ENCODE measurements around the gene UBXN10.
A peak's percentile ranks its signal among the peaks of the same experiment; 100 is the strongest.

Gene UBXN10

DNA sequence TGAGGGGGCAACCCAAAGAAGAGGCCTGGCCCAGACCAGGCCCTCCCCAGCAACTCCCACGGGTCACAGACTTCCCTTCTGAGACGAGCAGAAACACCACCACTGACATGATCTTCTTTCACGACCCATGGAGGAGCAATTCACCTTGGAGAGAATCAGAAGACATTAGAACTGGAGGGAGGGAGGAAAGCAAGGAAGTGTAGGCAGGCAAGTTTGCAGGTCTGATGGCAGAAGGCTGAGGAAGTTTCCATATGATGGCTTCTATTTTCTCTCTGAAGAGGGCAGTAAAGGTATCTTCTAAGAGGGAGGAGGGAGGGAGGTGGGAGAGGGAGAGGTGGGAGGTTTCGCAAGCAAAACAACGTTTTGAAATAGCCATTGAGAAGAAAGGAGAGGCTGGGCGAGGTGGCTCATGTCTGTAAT, 1.4 kb upstream of the UBXN10 start:
- DNase-seq, result no peak

DNA sequence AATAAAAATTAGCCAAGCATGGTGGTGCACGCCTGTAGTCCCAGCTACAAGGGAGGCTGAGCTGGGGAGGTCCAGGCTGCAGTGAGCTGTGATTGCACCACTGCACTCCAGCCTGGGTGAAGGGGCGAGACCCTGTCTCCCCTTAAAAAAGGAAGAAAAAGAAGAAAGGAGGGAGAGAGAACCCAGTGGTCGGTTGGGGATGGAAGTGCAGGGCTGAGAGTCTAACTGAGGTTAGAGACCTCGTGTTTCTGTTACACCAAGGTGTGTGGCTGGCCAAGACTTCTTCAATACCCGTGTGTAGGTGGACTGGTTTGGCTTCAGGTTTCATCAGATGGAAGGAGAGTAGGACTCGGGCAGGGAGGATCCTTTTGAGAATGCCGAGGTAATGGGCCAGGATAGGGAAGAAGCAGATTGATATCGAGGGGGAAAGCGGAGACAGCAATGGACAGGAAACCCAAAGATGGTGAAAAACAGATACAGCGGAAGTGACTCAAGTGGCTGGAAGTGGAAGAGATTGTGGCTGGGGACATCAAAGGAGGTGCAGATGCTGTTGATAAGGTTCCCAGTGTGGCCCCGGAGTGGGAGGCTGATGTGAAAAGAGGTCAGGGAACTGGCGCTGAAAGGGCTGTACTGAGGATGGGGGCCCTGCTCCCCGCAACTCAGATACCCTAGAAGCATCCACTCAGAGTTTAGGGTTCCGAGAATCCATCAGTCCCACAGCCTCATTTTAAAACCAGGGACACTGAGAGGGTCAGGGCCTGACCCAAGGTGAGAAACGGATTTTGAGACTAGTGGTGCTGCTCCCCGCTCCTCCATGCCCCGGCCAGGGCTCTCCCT, 681 bp upstream of the UBXN10 start:
- DNase-seq, result no peak

DNA sequence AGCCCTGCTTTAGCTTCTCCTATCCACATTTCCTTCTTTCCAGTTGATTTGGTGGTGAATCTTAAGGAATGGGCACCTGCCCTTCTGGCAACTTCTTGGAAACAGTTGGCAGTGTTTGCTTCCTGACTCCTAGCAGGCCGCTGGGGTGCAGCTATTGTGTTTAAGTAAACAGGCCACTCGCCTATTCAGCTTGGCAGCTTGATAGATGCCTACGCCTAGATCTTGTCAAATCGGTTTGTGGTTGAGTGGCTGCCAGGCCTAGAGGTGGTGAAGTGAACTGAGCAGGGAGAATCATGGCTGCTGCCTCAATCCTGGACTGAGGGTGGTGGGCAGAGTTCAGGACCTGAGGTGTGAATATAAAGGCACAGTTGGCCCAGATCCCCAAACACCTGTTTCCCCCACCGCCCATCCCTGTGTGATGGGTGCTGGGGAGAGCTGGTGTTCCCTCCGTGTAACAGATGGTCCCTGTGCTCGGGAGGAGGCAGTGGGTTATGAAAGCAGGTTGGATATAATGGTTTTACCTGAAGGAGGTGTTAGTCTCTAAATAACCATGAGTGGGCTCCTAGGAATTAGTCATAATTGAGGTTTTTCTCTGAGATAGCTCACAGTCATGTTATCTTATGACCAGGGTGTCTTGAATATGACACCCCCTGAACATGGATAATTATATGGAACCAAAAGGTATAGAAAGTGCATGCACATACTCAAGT, 1.4 kb downstream of the UBXN10 start:
- no peak for DNase-seq

DNA sequence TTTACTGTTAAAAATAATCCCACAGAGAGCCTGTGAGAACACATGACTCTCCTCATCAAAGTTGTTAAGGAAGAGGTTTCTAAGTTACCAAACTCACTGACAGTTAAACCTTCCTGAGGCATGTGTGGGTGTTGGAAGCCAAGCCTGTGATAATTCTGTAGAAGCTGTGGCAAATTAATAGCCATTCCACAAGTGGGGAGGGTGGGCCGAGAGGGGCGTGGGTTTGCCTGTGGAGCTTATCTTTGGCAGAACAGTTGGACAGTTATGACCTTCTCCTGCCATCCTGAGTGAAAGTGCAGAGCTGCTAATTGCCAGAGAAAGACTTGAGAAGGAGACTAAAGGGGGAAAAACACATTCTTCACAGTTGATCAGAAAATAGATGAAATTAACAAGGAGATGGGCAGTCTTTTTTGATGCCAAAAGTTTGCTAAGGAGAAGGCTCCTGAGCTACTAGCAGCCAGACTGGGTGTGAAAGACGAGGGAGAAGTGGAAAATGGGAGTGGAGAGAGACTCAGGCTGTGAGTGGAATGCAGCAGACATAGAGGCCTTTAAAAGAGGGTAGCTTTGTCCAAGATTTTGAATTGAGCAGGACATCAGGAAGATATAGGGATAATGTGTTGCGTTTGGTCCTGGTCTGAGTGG, 2.0 kb downstream of the UBXN10 start:
- DNase-seq, result no peak

DNA sequence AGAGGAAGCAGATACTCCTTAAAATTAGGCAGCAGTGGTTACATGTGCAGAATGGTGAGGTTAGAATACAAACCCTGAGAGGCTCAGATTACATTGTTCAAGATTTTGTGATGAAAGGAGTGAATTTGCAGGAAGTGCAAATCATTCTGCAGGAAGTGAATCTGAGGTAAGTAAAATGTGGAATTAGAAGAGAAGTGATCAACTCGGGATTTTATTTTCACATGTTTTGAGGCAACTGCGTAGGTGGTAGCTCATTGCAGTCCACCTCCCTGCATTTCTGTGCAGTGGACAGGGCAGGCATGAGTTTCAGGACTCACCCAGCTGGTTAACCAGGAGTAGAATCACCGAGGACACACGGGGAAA, 2.5 kb downstream of the UBXN10 start:
- no peak for DNase-seq

DNA sequence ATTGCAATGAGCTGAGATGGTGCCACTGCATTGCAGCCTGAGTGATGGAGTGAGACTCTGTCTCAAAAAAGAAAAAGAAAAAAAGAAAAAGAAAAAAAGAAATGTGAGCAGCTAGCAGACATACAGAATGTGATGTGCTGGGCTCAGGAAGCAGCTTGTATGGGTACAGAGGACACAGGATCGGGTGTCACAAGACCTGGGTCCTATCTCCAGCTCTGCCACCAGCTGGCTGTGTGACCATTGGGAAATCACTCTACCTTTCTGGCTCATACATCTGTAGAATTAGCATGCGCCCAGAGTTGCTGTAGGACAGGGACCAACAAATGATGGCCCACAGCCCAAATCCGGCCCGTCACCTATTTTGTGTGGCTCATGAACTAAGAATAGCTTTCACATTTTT, 3.8 kb downstream of the UBXN10 start:
- no peak for DNase-seq

DNA sequence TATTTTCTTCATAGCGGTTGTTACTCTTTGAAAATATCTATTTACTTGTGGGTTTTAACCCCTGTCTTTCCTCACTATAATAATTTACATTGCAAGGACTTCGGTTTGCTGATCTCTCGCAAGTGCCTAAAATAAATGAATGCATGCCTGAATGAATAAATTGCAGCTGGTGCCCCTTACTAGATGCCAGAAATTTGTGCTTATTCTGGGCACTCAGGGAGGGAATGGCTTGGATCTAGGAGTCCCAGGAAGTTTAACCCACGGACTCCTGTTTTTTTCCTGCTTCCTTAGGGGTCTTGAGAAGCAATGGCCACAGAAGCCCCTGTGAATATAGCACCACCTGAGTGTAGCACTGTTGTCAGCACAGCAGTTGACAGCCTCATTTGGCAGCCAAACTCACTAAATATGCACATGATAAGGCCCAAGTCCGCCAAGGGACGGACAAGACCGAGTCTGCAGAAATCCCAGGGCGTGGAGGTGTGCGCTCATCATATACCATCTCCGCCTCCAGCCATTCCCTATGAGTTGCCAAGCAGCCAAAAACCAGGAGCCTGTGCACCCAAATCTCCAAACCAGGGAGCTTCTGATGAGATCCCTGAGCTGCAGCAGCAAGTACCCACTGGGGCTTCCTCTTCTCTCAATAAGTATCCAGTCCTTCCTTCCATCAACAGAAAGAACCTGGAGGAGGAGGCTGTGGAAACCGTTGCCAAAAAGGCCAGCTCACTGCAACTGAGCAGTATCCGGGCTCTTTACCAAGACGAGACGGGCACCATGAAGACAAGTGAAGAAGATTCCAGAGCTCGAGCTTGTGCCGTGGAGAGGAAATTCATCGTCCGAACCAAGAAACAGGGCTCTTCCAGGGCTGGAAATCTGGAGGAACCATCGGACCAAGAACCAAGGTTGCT, 4.6 kb downstream of the UBXN10 start:
- no peak for DNase-seq

DNA sequence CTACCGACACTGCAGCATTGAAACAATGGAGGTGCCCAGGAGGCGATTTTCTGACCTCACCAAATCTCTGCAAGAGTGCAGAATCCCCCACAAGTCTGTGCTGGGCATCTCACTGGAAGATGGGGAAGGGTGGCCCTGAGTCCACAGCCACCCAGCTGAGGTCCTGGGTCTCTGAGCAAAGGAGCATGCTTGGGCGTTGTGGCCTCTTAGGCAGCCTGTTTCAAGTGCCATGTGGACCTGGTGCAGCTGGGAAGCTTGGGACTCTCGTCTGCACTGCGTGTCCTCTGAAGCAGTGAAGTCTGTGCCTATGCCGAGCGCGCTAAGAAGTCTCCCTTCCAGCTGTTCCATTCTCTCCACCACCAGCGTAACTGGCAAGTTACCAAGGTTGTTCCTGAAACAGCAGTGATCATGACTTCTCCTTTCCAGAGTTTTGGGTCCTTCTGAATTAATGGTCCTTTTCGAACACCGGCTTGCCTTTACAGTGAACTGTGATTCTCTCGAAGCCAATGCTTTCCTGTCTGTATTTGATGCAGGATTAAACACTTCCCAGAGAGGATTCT, 5.5 kb downstream of the UBXN10 start:
- no peak for DNase-seq

DNA sequence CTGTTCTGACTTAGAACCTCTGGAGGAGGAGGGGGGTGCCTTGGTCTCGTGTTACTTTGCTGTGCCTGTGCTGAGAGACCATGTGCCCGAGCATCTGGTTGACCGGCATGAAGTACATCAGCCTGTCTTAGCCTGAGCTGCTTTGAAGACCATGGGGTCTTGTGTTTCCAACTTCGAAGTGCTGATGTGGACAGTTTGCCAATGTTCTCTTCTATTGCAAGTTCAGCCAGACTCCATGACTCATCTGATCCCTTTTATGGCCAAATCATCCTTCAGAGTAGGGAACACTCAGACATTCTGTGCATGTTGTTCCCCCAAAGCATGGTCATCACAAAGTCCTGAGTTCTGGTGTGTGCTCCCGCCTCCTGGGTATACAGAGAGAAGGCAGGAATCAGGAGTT, 6.5 kb downstream of the UBXN10 start:
- no peak for DNase-seq

DNA sequence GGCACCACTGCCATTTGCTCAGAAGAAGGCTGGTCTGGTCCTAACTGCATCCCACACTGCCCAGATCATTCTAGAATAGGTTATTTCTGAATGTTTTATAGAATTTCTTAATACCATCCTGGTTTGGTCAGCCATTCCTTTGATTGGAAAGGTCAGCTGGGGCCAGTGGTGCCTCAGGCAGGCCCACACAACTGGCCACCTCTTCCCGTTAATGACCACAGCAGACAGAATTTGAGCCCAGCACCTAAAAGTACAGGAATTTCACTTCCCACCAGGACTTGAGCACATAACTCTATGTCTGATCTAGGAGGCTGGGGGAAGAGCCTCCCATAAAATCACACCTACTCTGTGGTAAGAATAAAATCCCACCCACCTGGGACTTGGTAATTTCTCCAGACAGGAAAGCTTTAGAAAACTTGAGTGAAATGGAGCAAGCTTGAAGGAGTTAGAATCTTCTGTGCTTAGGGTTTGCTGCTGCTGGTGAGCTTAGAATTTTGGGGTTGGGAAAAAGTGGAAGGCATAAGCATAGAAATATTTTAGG, 7.0 kb downstream of the UBXN10 start:
- DNase-seq, result no peak

DNA sequence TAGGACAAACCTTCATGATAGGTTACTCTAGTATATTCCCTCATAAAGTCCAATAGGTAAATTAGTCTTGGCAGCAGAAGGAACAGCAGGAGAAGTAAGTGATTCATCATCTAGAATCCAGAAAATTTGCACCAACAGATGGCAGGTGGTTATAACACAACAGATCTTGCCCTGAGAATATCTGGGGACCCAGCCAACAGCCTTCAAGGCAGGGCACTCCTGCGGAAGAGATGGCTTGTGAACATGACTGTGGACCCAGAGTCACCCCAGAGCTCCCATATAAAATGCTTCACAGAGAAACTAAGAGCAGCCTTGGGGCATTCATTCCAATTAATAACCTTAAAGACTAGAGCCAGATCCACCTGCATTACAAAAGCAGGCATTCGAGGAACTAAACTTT, 8.3 kb downstream of the UBXN10 start:
- DNase-seq, result no peak

DNA sequence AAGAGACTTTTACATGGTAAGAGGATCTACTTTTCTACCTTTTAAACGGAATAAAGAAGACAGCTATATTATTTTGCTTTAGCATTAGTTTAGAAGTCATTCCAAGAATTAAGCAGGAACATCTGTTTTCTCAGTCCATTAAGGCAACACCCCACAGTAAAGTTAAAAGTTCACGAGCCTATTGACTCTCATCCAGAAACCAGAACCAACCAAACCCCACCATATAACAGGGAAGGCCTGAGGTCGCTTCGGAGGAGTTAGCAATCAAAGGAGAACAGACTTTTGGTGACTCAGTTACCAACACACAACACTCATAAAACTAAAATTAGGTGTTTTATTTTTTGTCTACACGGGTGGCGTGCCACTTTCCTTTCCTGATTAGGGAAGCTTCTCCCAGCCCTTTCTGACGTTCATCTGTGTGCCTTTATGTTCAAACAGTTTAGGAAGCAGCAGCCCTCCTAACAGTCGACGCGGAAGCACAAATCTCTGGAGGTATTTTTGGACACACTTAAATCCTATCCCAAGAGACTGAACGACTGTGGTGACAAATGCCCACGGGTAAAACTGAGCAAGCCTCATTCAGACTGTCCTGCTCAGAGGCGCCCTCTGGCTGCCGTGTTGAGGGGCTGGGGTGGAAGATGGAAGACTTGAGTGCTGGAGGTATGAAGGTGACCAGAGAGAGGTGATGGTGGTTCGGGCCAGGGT, 9.0 kb downstream of the UBXN10 start:
- peak in 1 of 2 experiments; percentile 33 for DNase-seq

DNA sequence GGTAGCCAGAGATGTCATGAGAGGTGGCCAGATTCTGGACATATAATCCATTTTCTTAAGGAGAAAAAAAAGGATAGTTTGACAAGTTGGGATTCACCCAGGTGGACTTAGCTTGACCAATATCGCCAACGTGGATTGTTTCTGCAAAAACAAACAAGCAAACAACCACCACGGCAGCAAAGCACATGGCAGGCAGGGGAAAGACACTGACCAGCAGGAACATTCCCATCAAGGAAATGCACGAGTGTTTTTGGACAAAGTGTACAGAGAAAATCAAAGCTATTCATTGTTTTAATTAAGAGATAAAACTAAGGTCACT, 9.5 kb downstream of the UBXN10 start:
- DNase-seq, result no peak

DNA sequence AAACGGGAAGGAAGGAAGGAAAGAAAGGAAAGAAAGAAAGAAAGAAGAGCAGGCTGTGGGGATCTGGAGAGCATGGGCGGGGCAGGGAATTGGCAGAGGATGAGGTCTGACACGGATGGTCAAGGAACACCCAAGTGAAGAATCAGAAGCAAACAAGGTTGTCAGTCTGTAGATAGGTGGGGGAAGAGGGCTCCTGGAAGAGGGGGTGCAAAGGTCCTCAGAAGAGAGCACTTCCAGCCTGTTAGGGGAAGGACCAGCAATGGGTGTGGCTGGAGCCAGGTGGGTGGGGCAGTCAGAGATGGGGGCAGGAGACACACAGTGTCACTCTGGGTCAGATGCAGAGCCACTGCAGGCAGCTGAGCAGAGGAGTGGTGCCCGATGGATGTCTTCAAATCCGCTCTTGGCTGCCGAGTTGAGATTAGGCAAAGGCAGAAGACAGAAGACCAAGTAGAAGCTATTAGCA, 11.5 kb downstream of the UBXN10 start:
- DNase-seq, result no peak

DNA sequence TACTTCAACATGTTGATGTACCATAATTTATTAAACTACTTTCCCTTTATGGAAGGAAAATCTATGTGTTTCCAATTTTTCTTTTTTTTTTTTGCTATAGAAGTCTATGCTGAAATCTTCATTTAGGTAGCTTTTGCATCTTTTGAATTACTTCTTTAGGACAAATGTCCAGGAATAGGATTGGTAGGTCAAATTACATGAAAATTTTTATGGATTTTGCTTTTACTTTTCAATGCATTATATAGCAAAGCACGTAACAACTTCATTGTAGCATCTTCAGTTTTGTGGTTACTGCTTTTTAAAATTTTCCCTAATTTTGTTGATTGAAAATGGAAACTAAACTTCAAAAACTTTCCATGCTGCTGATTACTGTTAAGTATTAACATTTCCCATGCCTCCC, 12.4 kb downstream of the UBXN10 start:
- no peak for DNase-seq

DNA sequence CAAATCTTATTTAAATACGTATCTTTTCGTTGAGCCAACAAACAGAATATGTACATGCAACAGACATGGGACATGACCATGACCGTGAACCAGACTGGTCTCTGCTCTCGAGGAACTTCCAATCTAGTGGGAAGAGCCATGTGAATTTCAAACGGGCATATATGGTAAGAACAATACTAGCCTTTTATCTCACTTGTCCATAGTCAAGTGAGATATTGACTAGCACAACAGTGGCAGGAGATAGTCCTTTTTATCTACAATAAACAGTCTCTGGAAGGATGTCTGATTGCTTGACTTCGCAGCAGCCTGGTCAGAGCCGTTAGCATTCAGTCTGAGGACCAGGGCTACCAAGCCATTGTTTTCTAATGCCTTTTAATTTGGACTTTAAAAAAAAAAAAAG, 13.0 kb downstream of the UBXN10 start:
- DNase-seq, result no peak

DNA sequence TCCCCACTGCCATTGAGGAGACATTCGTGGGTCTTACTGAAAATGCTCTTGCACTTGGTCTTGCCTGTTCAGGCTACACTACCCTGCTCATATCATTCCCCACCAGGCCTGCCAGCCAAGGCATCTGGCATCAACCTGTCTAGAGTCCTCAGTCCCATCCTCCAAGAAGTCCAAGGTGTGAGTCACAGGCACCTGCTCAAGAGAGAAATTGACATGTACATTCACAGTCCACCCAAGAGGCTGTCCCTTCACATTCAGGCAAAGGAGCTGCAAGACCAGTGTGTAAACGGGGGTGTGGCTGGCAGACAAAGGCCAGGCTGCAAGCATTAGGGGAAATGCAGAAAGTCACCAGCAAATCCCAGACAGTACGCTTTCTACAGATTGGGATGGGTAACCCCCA, 13.5 kb downstream of the UBXN10 start:
- DNase-seq, result no peak

DNA sequence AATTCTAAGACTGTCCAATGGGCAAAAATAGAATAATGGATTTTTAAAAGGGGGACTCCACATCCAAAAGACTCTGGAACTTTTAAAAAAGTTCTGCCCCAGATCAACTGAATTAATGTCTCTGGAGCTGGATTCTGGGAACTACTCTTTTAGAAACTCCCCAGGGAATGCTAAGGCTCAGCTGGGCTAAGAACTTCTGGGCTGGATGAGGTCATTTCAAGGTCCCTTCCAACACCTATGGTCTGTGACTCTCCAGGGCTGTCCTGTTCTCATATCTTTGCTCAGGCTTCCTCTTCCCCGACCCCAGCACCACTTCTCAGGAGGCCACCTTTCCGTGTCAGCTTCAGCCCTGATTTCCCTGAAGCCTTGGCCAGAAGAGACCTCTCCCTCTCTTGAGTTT, 13.9 kb downstream of the UBXN10 start:
- no peak for DNase-seq

DNA sequence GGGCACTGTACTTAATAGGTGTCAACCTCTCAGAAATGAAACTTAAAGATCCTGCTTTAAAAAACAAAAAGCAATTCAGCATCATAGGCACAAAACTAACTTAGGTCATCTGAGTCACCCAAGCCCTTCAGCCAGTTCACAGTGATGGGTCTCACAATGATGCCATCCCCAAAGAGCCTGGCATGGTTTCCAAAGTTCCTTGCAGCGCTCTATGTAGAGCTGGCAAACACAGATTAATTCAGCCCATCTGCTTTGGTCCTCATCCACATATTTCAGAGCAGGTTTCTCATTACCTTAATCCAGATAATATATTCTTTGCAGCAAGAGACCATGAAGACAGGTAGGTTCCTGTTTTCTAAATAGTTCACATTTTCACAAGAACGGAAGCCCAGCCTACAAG, 15.1 kb downstream of the UBXN10 start:
- no peak for DNase-seq

DNA sequence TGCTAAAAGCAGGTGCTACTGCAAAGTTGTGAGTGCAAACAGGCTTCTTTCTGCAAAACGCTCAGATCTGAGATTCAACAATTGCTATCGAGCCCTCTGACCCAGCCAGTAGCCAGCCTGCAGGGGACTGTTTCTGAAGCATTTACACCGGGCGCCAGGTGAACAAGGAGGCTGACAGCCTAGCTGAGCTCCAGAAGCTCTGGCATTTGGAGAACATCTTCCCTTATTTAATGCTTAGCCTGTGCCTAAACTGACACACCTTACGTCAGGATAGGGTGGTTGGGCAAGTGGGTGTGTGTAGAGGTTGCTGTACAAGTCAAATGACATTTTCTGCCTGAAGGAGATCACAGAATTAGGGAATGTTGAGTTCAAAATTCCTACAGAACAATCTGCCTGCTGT, 16.3 kb downstream of the UBXN10 start:
- no peak for DNase-seq

DNA sequence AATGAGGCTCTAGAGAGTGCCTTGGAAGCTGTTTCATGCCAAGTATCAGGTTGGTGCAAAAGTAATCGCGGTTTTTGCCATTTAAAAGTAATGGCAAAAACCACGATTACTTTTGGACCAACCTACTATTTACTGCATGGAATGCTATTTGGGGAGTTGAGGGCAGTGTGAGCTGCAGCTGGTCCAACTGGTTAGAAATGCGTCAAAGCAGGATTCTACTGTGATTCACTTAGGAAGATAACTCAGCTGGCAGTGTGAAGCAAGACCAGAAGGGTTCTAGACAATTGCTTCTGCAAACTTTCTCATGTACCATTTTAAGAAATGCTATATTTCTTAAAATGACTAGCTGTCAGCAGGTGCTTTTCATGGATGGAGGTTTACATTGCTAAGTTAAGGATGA, 21.6 kb downstream of the UBXN10 start:
- DNase-seq, result no peak

DNA sequence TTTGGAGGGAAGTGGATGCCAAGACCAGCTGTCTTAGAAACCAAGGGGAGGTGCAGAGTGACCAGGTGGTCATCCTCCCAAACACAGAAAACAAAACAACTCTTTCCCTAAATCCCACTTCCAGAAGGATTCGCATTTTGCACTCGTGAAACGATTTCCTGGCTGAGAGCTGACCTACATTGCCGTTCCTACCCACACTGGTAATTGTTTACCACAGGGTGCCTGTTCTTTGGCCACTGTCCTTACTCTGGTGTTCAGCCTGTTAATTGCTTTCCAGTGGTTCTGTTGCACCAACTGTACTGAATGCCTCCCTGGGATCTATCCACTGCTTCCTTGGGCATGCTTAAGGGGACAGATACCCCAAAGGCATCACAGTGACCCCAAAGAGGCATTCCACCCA, 23.6 kb downstream of the UBXN10 start:
- DNase-seq, result no peak

All from NCI-H526 (cell line).